HepG2 (cell line): Measurements from ENCODE around the gene NOL4L. TPM values are rescaled to one million over a fixed set of nuclear protein-coding genes. Genes with fewer than 3 reads are reported as not detected.

Source experiments
- ATF1 ChIP-seq: IDR thresholded peaks from 2 replicates; pipeline ENCODE4 v1.6.1; 2016; ENCODE audit warnings: mild to moderate bottlenecking, control low read depth
- CHD4 ChIP-seq: fragments of 200-600 bp; sonication (generic); IDR thresholded peaks from 2 replicates; pipeline ENCODE4 v1.7.0; 2017; ENCODE audit warnings: mild to moderate bottlenecking, low read length, borderline replicate concordance
- DR1 ChIP-seq: sonication (generic); formaldehyde crosslinking; IDR thresholded peaks from 2 replicates; pipeline ENCODE4 v1.8.0; 2021; ENCODE audit warnings: mild to moderate bottlenecking, missing genetic modification reagents, inconsistent platforms
- MEF2D ChIP-seq: sonication (generic); formaldehyde crosslinking; IDR thresholded peaks from 2 replicates; pipeline ENCODE4 v1.5.1; 2020; ENCODE audit warnings: mild to moderate bottlenecking, missing genetic modification reagents
- NFYC ChIP-seq: IDR thresholded peaks from 2 replicates; pipeline ENCODE4 v1.6.1; 2016; ENCODE audit warnings: missing genetic modification reagents, missing compliant biosample characterization
- NR3C1 ChIP-seq: sonication (generic); formaldehyde crosslinking; IDR thresholded peaks from 2 replicates; pipeline ENCODE4 v1.4.0; 2020; ENCODE audit warnings: missing genetic modification reagents
- ONECUT2 ChIP-seq: sonication (generic); formaldehyde crosslinking; IDR thresholded peaks from 2 replicates; pipeline ENCODE4 v1.4.0; 2020; ENCODE audit warnings: missing genetic modification reagents
- PTBP1 ChIP-seq: fragments of 200-400 bp; formaldehyde crosslinking; IDR thresholded peaks from 2 replicates; pipeline ENCODE4 v1.6.1; 2018; ENCODE audit warnings: low read length, low read depth; ENCODE audit not compliant: poor library complexity, severe bottlenecking
- SIN3A ChIP-seq: IDR thresholded peaks from 2 replicates; pipeline ENCODE4 v1.6.1; 2011; ENCODE audit warnings: low read depth, mild to moderate bottlenecking, control low read depth, low read length, borderline replicate concordance
- WIZ ChIP-seq: sonication (generic); formaldehyde crosslinking; IDR thresholded peaks from 2 replicates; pipeline ENCODE4 v1.5.1; 2020; ENCODE audit warnings: mild to moderate bottlenecking, missing genetic modification reagents
- ZNF260 ChIP-seq: sonication (generic); formaldehyde crosslinking; IDR thresholded peaks from 2 replicates; pipeline ENCODE4 v1.4.0; 2020; ENCODE audit warnings: missing genetic modification reagents, low read depth, mild to moderate bottlenecking, borderline replicate concordance
- ZNF34 ChIP-seq: sonication (generic); formaldehyde crosslinking; IDR thresholded peaks from 2 replicates; pipeline ENCODE4 v1.4.0; 2020; ENCODE audit warnings: mild to moderate bottlenecking, missing genetic modification reagents, borderline replicate concordance
- ZNF589 ChIP-seq: sonication (generic); formaldehyde crosslinking; conservative IDR thresholded peaks from 2 replicates; pipeline ENCODE4 v1.8.0; 2022; ENCODE audit warnings: mild to moderate bottlenecking, moderate library complexity, missing genetic modification reagents
- ZNF724P ChIP-seq: sonication (generic); formaldehyde crosslinking; IDR thresholded peaks from 2 replicates; pipeline ENCODE4 v1.8.0; 2022; ENCODE audit warnings: missing genetic modification reagents, borderline replicate concordance
- polyA plus RNA-seq, 8 experiments: library from polyadenylated mRNA; depleted of rRNA in 3 of 8; stranded (reverse) in 7 of 8; unstranded in 1 of 8; fragments of >200 nt; fragmentation: Illumina TruSeq in 4 of 8; extraction: Trizol in 4 of 8; gene quantifications; 2 replicates each; pipeline versions ENCODE4 v1.2.1 to v1.2.3, GENCODE V29; 2011 to 2016; ENCODE audit warnings: low read depth in 4 of 8, missing spikeins in 1 of 8, mixed read lengths in 1 of 8; ENCODE audit not compliant: insufficient read depth in 1 of 8
- total RNA-seq, 5 experiments: library from RNA; depleted of rRNA; stranded (reverse); fragments of >200 nt; fragmentation: Illumina TruSeq; extraction: Trizol; gene quantifications; 2 replicates each; pipeline ENCODE4 v1.2.3, GENCODE V29; 2016; ENCODE audit warnings: low read depth in 1 of 5
- TF ChIP-seq, protein P1 (sequence below): sonication (generic); formaldehyde crosslinking; IDR thresholded peaks from 2 replicates; pipeline ENCODE4 v1.5.1; 2020; ENCODE audit warnings: mild to moderate bottlenecking, missing genetic modification reagents, borderline replicate concordance
- TF ChIP-seq, protein P2 (sequence below): IDR thresholded peaks from 2 replicates; pipeline ENCODE4 v1.6.1; 2016; ENCODE audit warnings: low read depth, control low read depth
- TF ChIP-seq, protein P3 (sequence below): sonication (generic); formaldehyde crosslinking; IDR thresholded peaks from 2 replicates; pipeline ENCODE4 v1.9.0; 2021; ENCODE audit warnings: missing genetic modification reagents, borderline replicate concordance
- TF ChIP-seq, protein P4 (sequence below): sonication (generic); formaldehyde crosslinking; IDR thresholded peaks from 2 replicates; pipeline ENCODE4 v1.4.0; 2020; ENCODE audit warnings: mild to moderate bottlenecking, missing genetic modification reagents
- TF ChIP-seq, protein P5 (sequence below): sonication (generic); formaldehyde crosslinking; IDR thresholded peaks from 2 replicates; pipeline ENCODE4 v1.4.0; 2020; ENCODE audit warnings: missing genetic modification reagents, mild to moderate bottlenecking, borderline replicate concordance

Gene NOL4L
- total and polyA plus RNA-seq, 2 of the 13 experiments (the other 11 are each of a cell fraction or from before 2014, with no cell fraction given) = 16.6 to 35.4 TPM

DNA sequence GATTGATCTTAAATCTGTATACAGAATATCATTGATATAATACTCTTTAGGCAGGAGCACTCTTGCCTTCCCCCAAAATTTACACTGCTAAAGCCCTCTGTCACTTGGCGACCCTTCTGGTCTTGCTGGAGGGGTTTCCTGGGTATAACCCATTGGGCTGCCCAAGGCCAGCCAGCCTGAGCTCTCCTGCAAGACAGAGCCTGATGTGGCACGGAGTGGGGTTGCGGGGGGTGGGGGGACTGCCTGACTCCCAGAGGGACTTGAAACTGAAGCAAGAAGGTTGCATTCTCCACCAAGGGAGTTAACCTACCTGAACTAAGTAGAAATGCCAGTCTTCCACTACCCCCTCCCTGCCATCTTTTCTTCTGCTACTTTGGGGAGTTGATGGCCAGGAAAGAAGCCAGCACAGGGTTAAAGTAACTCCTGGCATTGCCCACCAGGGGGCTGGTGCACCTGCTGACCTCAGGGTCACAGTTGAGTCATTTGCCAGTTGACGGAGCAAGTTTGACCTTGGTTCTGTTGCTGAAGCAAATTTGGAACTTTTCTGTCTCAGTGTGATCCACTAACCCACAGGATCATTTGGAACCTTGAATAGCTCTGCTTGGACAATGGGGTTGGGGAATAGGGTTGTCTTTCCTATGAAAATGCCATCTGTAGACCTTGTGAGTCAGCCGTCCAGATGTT, 147.6 kb downstream of the NOL4L start (continued):
- TF ChIP-seq MEF2D = no peak; the same call in 1 of the 2 replicates
- TF ChIP-seq NR3C1 (CRISPR knock-in tag) = no peak
- TF ChIP-seq, protein P1, sequence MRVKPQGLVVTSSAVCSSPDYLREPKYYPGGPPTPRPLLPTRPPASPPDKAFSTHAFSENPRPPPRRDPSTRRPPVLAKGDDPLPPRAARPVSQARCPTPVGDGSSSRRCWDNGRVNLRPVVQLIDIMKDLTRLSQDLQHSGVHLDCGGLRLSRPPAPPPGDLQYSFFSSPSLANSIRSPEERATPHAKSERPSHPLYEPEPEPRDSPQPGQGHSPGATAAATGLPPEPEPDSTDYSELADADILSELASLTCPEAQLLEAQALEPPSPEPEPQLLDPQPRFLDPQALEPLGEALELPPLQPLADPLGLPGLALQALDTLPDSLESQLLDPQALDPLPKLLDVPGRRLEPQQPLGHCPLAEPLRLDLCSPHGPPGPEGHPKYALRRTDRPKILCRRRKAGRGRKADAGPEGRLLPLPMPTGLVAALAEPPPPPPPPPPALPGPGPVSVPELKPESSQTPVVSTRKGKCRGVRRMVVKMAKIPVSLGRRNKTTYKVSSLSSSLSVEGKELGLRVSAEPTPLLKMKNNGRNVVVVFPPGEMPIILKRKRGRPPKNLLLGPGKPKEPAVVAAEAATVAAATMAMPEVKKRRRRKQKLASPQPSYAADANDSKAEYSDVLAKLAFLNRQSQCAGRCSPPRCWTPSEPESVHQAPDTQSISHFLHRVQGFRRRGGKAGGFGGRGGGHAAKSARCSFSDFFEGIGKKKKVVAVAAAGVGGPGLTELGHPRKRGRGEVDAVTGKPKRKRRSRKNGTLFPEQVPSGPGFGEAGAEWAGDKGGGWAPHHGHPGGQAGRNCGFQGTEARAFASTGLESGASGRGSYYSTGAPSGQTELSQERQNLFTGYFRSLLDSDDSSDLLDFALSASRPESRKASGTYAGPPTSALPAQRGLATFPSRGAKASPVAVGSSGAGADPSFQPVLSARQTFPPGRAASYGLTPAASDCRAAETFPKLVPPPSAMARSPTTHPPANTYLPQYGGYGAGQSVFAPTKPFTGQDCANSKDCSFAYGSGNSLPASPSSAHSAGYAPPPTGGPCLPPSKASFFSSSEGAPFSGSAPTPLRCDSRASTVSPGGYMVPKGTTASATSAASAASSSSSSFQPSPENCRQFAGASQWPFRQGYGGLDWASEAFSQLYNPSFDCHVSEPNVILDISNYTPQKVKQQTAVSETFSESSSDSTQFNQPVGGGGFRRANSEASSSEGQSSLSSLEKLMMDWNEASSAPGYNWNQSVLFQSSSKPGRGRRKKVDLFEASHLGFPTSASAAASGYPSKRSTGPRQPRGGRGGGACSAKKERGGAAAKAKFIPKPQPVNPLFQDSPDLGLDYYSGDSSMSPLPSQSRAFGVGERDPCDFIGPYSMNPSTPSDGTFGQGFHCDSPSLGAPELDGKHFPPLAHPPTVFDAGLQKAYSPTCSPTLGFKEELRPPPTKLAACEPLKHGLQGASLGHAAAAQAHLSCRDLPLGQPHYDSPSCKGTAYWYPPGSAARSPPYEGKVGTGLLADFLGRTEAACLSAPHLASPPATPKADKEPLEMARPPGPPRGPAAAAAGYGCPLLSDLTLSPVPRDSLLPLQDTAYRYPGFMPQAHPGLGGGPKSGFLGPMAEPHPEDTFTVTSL (CRISPR knock-in tag) = no peak
- no peak for TF ChIP-seq ZNF260 (CRISPR knock-in tag)
- TF ChIP-seq NFYC (CRISPR knock-in tag) = no peak
- no peak for TF ChIP-seq DR1 (CRISPR knock-in tag)
- no peak for TF ChIP-seq ONECUT2 (CRISPR knock-in tag)
- TF ChIP-seq, protein P2, sequence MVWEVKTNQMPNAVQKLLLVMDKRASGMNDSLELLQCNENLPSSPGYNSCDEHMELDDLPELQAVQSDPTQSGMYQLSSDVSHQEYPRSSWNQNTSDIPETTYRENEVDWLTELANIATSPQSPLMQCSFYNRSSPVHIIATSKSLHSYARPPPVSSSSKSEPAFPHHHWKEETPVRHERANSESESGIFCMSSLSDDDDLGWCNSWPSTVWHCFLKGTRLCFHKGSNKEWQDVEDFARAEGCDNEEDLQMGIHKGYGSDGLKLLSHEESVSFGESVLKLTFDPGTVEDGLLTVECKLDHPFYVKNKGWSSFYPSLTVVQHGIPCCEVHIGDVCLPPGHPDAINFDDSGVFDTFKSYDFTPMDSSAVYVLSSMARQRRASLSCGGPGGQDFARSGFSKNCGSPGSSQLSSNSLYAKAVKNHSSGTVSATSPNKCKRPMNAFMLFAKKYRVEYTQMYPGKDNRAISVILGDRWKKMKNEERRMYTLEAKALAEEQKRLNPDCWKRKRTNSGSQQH = no peak
- no peak for TF ChIP-seq ZNF589 (CRISPR knock-in tag)
- TF ChIP-seq, protein P3, sequence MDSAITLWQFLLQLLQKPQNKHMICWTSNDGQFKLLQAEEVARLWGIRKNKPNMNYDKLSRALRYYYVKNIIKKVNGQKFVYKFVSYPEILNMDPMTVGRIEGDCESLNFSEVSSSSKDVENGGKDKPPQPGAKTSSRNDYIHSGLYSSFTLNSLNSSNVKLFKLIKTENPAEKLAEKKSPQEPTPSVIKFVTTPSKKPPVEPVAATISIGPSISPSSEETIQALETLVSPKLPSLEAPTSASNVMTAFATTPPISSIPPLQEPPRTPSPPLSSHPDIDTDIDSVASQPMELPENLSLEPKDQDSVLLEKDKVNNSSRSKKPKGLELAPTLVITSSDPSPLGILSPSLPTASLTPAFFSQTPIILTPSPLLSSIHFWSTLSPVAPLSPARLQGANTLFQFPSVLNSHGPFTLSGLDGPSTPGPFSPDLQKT (CRISPR knock-in tag) = no peak
- no peak for TF ChIP-seq ZNF34 (CRISPR knock-in tag)
- TF ChIP-seq WIZ (CRISPR knock-in tag) = no peak
- TF ChIP-seq, protein P4, sequence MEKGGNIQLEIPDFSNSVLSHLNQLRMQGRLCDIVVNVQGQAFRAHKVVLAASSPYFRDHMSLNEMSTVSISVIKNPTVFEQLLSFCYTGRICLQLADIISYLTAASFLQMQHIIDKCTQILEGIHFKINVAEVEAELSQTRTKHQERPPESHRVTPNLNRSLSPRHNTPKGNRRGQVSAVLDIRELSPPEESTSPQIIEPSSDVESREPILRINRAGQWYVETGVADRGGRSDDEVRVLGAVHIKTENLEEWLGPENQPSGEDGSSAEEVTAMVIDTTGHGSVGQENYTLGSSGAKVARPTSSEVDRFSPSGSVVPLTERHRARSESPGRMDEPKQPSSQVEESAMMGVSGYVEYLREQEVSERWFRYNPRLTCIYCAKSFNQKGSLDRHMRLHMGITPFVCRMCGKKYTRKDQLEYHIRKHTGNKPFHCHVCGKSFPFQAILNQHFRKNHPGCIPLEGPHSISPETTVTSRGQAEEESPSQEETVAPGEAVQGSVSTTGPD = no peak
- no peak for TF ChIP-seq SIN3A
- TF ChIP-seq ATF1 (CRISPR knock-in tag) = no peak
- no peak for TF ChIP-seq ZNF724P
- TF ChIP-seq, protein P5, sequence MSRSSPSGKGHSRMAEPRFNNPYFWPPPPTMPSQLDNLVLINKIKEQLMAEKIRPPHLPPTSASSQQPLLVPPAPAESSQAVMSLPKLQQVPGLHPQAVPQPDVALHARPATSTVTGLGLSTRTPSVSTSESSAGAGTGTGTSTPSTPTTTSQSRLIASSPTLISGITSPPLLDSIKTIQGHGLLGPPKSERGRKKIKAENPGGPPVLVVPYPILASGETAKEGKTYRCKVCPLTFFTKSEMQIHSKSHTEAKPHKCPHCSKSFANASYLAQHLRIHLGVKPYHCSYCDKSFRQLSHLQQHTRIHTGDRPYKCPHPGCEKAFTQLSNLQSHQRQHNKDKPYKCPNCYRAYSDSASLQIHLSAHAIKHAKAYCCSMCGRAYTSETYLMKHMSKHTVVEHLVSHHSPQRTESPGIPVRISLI (CRISPR knock-in tag) = no peak
- TF ChIP-seq PTBP1 = no peak
- peak; percentile 57; the same call in 1 of the 2 replicates for TF ChIP-seq CHD4
